HepG2 (cell line): ENCODE measurements around the gene EIF4G3. TPM values are rescaled to one million over a fixed set of nuclear protein-coding genes. Genes with fewer than 3 reads are reported as not detected.
A peak's percentile ranks its signal among the peaks of the same experiment; 100 is the strongest.

Source experiments
- ATAC-seq: fragments of 200-7000 bp; cut with Tn5 transposase; 3 replicates; pipeline ENCODE4 v1.9.1; 2020; ENCODE audit warnings: mild to moderate bottlenecking, moderate library complexity
- BruUV-seq: library from RNA; stranded (reverse); fragments of 400-500 nt; replicated peaks from 2 replicates; lab custom pipeline; 2021; lab: Mats Ljungman, UMichigan
- CTCF ChIA-PET: fragments of 300-600 bp; formaldehyde crosslinking; extraction: SDS; loops from one replicate; lab custom pipeline; 2021; ENCODE audit warnings: low total read pairs, inconsistent platforms, low intra/inter-chr PET ratio; lab: Yijun Ruan, JAX
- POLR2A ChIA-PET: fragments of 350-600 bp; sonication (Branson Sonifier 250); formaldehyde crosslinking; loops from one replicate; lab custom pipeline; 2020; ENCODE audit warnings: antibody characterized with exemption, inconsistent platforms; lab: Yijun Ruan, JAX
- DNase-seq: peaks from one replicate; pipeline ENCODE4 v3.0.0-alpha.2; 2015; ENCODE audit warnings: low spot score
- FAIRE-seq: peaks from 3 replicates; lab custom pipeline; 2011; peaks lifted over from hg19 to GRCh38; lab: Jason Lieb, UNC
- H2AFZ ChIP-seq: one replicate; pipeline ENCODE4 v1.6.1; 2011; ENCODE audit warnings: low read length, inconsistent platforms
- H3K27ac ChIP-seq: fragments of 300-600 bp; 3 replicates; pipeline ENCODE4 v1.8.0; 2011; ENCODE audit warnings: mixed run types, mild to moderate bottlenecking, mixed read lengths, low read length, inconsistent platforms; ENCODE audit not compliant: insufficient read depth; ENCODE audit errors: extremely low read length
- H3K27me3 ChIP-seq, 2 experiments: fragments of 200-600 bp in 1 of 2; 2 replicates in 1 of 2; 3 replicates in 1 of 2; pipeline versions ENCODE4 v1.6.0 to v1.8.0; 2011; ENCODE audit warnings: low read length in 2 of 2, mild to moderate bottlenecking in 2 of 2, moderate library complexity in 2 of 2, inconsistent platforms in 1 of 2; ENCODE audit not compliant: insufficient read depth in 2 of 2, control insufficient read depth in 1 of 2
- H3K36me3 ChIP-seq, 2 experiments: fragments of 200-600 bp in 1 of 2; replicated peaks in 1 of 2; 2 replicates in 1 of 2; 3 replicates in 1 of 2; pipeline versions ENCODE4 v1.5.1 to v1.8.0; 2011; ENCODE audit warnings: low read length in 2 of 2, inconsistent platforms in 1 of 2; ENCODE audit not compliant: insufficient read depth in 2 of 2, control insufficient read depth in 1 of 2
- H3K4me1 ChIP-seq: 2 replicates; pipeline ENCODE4 v1.5.1; 2012; ENCODE audit warnings: low read length, inconsistent platforms; ENCODE audit not compliant: insufficient read depth
- H3K4me2 ChIP-seq: 2 replicates; pipeline ENCODE4 v1.6.0; 2011; ENCODE audit warnings: low read depth, low read length, inconsistent platforms
- H3K4me3 ChIP-seq, 3 experiments: fragments of 200-600 bp in 1 of 3; sonication (generic), shearing (Covaris generic) in 1 of 3; replicated peaks in 1 of 3; 2 replicates each; pipeline ENCODE4 v1.5.1; 2011 to 2016; ENCODE audit warnings: low read length in 3 of 3, inconsistent platforms in 2 of 3, low read depth in 2 of 3, mild to moderate bottlenecking in 2 of 3, control low read depth in 1 of 3, mixed read lengths in 1 of 3; ENCODE audit not compliant: insufficient read depth in 1 of 3
- H3K79me2 ChIP-seq: one replicate; pipeline ENCODE4 v1.6.1; 2011; ENCODE audit warnings: low read length, inconsistent platforms; ENCODE audit not compliant: insufficient read depth
- H3K9ac ChIP-seq: 2 replicates; pipeline ENCODE4 v1.6.0; 2011; ENCODE audit warnings: mild to moderate bottlenecking, low read depth, low read length, inconsistent platforms; ENCODE audit not compliant: insufficient read depth
- H3K9me3 ChIP-seq: 2 replicates; pipeline ENCODE4 v1.5.1; 2012; ENCODE audit warnings: mild to moderate bottlenecking, low read length
- H4K20me1 ChIP-seq: 2 replicates; pipeline ENCODE4 v1.6.0; 2011; ENCODE audit warnings: inconsistent platforms, mild to moderate bottlenecking, low read length, moderate library complexity; ENCODE audit not compliant: insufficient read depth
- FOXA3 ChIP-seq: IDR thresholded peaks from 2 replicates; pipeline ENCODE4 v1.6.1; 2016; ENCODE audit warnings: missing genetic modification reagents, missing compliant biosample characterization
- FOXP1 ChIP-seq, 2 experiments: fragments of 450-650 bp in 1 of 2; IDR thresholded peaks; 2 replicates each; pipeline ENCODE4 v1.6.1; 2017 to 2018; ENCODE audit warnings: antibody characterized with exemption in 1 of 2
- GATAD2A ChIP-seq: IDR thresholded peaks from 2 replicates; pipeline ENCODE4 v1.6.1; 2016
- GZF1 ChIP-seq: sonication (generic); formaldehyde crosslinking; IDR thresholded peaks from 2 replicates; pipeline ENCODE4 v1.5.1; 2020; ENCODE audit warnings: mild to moderate bottlenecking, missing genetic modification reagents
- HNF4A ChIP-seq: sonication (generic); formaldehyde crosslinking; IDR thresholded peaks from 2 replicates; pipeline ENCODE4 v1.4.0; 2020; ENCODE audit warnings: missing genetic modification reagents
- KAT2B ChIP-seq: fragments of 150-350 bp; IDR thresholded peaks from 2 replicates; pipeline ENCODE4 v1.6.1; 2014; ENCODE audit warnings: low read depth, low read length, borderline replicate concordance
- MLLT10 ChIP-seq: sonication (generic); formaldehyde crosslinking; IDR thresholded peaks from 2 replicates; pipeline ENCODE4 v1.4.0; 2020; ENCODE audit warnings: missing genetic modification reagents
- TEAD3 ChIP-seq: optimal IDR thresholded peaks from 2 replicates; pipeline ENCODE3; 2016; ENCODE audit warnings: borderline replicate concordance
- YEATS4 ChIP-seq: sonication (generic); formaldehyde crosslinking; IDR thresholded peaks from 2 replicates; pipeline ENCODE4 v1.4.0; 2020; ENCODE audit warnings: missing genetic modification reagents, borderline replicate concordance
- ZBTB38 ChIP-seq: sonication (generic); formaldehyde crosslinking; IDR thresholded peaks from 2 replicates; pipeline ENCODE4 v1.5.1; 2020; ENCODE audit warnings: mild to moderate bottlenecking, missing genetic modification reagents
- ZEB1 ChIP-seq: IDR thresholded peaks from 2 replicates; pipeline ENCODE4 v1.6.1; 2012; ENCODE audit warnings: mild to moderate bottlenecking, low read depth, inconsistent platforms; ENCODE audit not compliant: insufficient replicate concordance
- ZKSCAN5 ChIP-seq: sonication (generic); formaldehyde crosslinking; IDR thresholded peaks from 2 replicates; pipeline ENCODE4 v1.5.1; 2020; ENCODE audit warnings: mild to moderate bottlenecking, missing genetic modification reagents
- ZNF121 ChIP-seq: sonication (generic); formaldehyde crosslinking; IDR thresholded peaks from 2 replicates; pipeline ENCODE4 v1.5.0; 2020; ENCODE audit warnings: mild to moderate bottlenecking, missing genetic modification reagents
- ZNF337 ChIP-seq: sonication (generic); formaldehyde crosslinking; IDR thresholded peaks from 2 replicates; pipeline ENCODE4 v1.5.1; 2020; ENCODE audit warnings: missing genetic modification reagents, low read depth, mild to moderate bottlenecking, borderline replicate concordance
- WGBS: methylation state at CpG from one replicate; pipeline ENCODE4 v1.1.6; 2017; ENCODE audit warnings: low lambda C conversion rate; 5-methylcytosine and 5-hydroxymethylcytosine counted together
- in situ Hi-C: cut with HindIII; loops from 2 replicates; pipeline ENCODE4 v1.10.0; 2017; ENCODE audit warnings: low pct_unique_long_range_greater_than_20kb; ENCODE audit not compliant: extremely low pct_ligation_motif_present
- intact Hi-C: fragments of 100-400 bp; cut with micrococcal nuclease; formaldehyde crosslinking; loops from one replicate; pipeline ENCODE4 v1.10.0; 2022; ENCODE audit not compliant: unreplicated experiment
- polyA plus RNA-seq, 8 experiments: library from polyadenylated mRNA; depleted of rRNA in 3 of 8; stranded (reverse) in 7 of 8; unstranded in 1 of 8; fragments of >200 nt; fragmentation: Illumina TruSeq in 4 of 8; extraction: Trizol in 4 of 8; gene quantifications; 2 replicates each; pipeline versions ENCODE4 v1.2.1 to v1.2.3, GENCODE V29; 2011 to 2016; ENCODE audit warnings: low read depth in 4 of 8, missing spikeins in 1 of 8, mixed read lengths in 1 of 8; ENCODE audit not compliant: insufficient read depth in 1 of 8
- total RNA-seq, 5 experiments: library from RNA; depleted of rRNA; stranded (reverse); fragments of >200 nt; fragmentation: Illumina TruSeq; extraction: Trizol; gene quantifications; 2 replicates each; pipeline ENCODE4 v1.2.3, GENCODE V29; 2016; ENCODE audit warnings: low read depth in 1 of 5
- TF ChIP-seq, protein P1 (sequence below): sonication (generic); formaldehyde crosslinking; conservative IDR thresholded peaks from 2 replicates; pipeline ENCODE4 v1.4.0; 2020; ENCODE audit warnings: mild to moderate bottlenecking, missing genetic modification reagents, moderate library complexity

EIF4G3 gene
- total and polyA plus RNA-seq, 2 of the 13 experiments (the other 11 are each of a cell fraction or from before 2014, with no cell fraction given), result 22.2 to 27.6 TPM

DNA sequence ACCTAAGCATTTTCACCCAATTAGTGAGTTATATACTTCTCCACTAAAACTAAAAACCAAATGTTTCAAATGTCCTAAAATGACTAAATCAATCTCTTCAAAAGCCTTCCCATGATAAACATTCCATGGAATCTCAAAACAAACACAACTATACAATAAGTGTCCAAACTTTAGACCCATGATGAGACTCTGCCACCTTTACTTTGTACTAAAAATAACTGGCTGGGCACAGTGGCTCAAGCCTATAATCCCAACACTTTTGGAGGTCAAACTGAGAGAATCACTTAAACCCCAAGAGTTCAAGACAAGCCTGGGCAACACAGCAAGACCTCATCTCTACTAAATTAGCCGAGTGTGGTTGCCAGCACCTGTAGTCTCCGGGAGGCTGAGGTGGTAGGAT is 87.4 kb downstream of the EIF4G3 start:
- Histone ChIP-seq H3K4me2 (peak overlapping the region; percentile 33; the same call in 1 of the 2 replicates), H2AFZ (no peak overlapping the region), H3K36me3 (peaks cover 2 to 6% of the 10 kb centered on the region in 2 experiments; a peak in 2 of 5 replicates), H3K4me1 (peaks cover 26% of the 10 kb centered on the region), H3K4me3 (no peak overlapping the region), H3K9me3 (no peaks in the 10 kb centered on the region), H3K79me2 (peaks cover 5% of the 10 kb centered on the region), H3K9ac (no peak overlapping the region), H3K27me3 (no peaks in the 10 kb centered on the region), H4K20me1 (no peaks in the 10 kb centered on the region; the same call in 1 of the 2 replicates), H3K27ac (peak overlapping the region; percentile 42)
- no TSS peak for BruUV-seq
- 67% methylated on average over 2 of the region's 2 CpGs for WGBS
- peak; percentile 65 for ATAC-seq
- peak; percentile 54 for DNase-seq
- ChIA-PET CTCF (no interaction called here), POLR2A (no interaction called here)
- FAIRE-seq, result no peak
- in situ Hi-C loops, result no loop called here
- intact Hi-C loops, result no loop called here
- no peak for TF ChIP-seq GZF1
- TF ChIP-seq KAT2B, result no peak
- TF ChIP-seq YEATS4, result no peak
- TF ChIP-seq FOXA3 (CRISPR knock-in tag), result peak; percentile 23; the same call in 1 of the 2 replicates
- TF ChIP-seq TEAD3 (CRISPR knock-in tag), result peak; percentile 47
- no peak for TF ChIP-seq FOXP1 (IDR thresholded peaks at IDR 0.05)
- peak; percentile 31; the same call in 1 of the 2 replicates for TF ChIP-seq FOXP1 (CRISPR knock-in tag; IDR thresholded peaks at IDR 0.05)
- TF ChIP-seq HNF4A (CRISPR knock-in tag), result peak; percentile 51
- TF ChIP-seq ZNF337, result no peak
- TF ChIP-seq ZEB1, result no peak
- peak; percentile 46; the same call in 1 of the 2 replicates for TF ChIP-seq GATAD2A (CRISPR knock-in tag)
- no peak for TF ChIP-seq ZBTB38
- no peak for TF ChIP-seq MLLT10 (CRISPR knock-in tag)
- TF ChIP-seq, protein P1, sequence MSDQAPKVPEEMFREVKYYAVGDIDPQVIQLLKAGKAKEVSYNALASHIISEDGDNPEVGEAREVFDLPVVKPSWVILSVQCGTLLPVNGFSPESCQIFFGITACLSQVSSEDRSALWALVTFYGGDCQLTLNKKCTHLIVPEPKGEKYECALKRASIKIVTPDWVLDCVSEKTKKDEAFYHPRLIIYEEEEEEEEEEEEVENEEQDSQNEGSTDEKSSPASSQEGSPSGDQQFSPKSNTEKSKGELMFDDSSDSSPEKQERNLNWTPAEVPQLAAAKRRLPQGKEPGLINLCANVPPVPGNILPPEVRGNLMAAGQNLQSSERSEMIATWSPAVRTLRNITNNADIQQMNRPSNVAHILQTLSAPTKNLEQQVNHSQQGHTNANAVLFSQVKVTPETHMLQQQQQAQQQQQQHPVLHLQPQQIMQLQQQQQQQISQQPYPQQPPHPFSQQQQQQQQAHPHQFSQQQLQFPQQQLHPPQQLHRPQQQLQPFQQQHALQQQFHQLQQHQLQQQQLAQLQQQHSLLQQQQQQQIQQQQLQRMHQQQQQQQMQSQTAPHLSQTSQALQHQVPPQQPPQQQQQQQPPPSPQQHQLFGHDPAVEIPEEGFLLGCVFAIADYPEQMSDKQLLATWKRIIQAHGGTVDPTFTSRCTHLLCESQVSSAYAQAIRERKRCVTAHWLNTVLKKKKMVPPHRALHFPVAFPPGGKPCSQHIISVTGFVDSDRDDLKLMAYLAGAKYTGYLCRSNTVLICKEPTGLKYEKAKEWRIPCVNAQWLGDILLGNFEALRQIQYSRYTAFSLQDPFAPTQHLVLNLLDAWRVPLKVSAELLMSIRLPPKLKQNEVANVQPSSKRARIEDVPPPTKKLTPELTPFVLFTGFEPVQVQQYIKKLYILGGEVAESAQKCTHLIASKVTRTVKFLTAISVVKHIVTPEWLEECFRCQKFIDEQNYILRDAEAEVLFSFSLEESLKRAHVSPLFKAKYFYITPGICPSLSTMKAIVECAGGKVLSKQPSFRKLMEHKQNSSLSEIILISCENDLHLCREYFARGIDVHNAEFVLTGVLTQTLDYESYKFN (CRISPR knock-in tag), result peak; percentile 50; the same call in 1 of the 2 replicates
- TF ChIP-seq ZKSCAN5 (CRISPR knock-in tag), result no peak
- TF ChIP-seq ZNF121 (CRISPR knock-in tag), result peak; percentile 90
